ENCODE measurements around the gene CLSTN3.

- TF ChIP-seq, protein P1, sequence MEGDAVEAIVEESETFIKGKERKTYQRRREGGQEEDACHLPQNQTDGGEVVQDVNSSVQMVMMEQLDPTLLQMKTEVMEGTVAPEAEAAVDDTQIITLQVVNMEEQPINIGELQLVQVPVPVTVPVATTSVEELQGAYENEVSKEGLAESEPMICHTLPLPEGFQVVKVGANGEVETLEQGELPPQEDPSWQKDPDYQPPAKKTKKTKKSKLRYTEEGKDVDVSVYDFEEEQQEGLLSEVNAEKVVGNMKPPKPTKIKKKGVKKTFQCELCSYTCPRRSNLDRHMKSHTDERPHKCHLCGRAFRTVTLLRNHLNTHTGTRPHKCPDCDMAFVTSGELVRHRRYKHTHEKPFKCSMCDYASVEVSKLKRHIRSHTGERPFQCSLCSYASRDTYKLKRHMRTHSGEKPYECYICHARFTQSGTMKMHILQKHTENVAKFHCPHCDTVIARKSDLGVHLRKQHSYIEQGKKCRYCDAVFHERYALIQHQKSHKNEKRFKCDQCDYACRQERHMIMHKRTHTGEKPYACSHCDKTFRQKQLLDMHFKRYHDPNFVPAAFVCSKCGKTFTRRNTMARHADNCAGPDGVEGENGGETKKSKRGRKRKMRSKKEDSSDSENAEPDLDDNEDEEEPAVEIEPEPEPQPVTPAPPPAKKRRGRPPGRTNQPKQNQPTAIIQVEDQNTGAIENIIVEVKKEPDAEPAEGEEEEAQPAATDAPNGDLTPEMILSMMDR (conservative IDR thresholded peaks at IDR 0.05; ENCODE audit: low read depth in 2 of 2) = no peak
- no peak for TF ChIP-seq EZH2 (IDR thresholded peaks at IDR 0.05; ENCODE audit: low read depth, unreplicated experiment)
- TF ChIP-seq EZH2phosphoT487 (IDR thresholded peaks at IDR 0.05; ENCODE audit: unreplicated experiment) = no peak
- TF ChIP-seq, protein P2, sequence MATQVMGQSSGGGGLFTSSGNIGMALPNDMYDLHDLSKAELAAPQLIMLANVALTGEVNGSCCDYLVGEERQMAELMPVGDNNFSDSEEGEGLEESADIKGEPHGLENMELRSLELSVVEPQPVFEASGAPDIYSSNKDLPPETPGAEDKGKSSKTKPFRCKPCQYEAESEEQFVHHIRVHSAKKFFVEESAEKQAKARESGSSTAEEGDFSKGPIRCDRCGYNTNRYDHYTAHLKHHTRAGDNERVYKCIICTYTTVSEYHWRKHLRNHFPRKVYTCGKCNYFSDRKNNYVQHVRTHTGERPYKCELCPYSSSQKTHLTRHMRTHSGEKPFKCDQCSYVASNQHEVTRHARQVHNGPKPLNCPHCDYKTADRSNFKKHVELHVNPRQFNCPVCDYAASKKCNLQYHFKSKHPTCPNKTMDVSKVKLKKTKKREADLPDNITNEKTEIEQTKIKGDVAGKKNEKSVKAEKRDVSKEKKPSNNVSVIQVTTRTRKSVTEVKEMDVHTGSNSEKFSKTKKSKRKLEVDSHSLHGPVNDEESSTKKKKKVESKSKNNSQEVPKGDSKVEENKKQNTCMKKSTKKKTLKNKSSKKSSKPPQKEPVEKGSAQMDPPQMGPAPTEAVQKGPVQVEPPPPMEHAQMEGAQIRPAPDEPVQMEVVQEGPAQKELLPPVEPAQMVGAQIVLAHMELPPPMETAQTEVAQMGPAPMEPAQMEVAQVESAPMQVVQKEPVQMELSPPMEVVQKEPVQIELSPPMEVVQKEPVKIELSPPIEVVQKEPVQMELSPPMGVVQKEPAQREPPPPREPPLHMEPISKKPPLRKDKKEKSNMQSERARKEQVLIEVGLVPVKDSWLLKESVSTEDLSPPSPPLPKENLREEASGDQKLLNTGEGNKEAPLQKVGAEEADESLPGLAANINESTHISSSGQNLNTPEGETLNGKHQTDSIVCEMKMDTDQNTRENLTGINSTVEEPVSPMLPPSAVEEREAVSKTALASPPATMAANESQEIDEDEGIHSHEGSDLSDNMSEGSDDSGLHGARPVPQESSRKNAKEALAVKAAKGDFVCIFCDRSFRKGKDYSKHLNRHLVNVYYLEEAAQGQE (IDR thresholded peaks at IDR 0.05; ENCODE audit: unreplicated experiment) = no peak
- no peak for TF ChIP-seq POLR2AphosphoS5 (IDR thresholded peaks at IDR 0.05; ENCODE audit: low read depth)
Measured at GRCh38 chr12:7205091-7205490, 74.9 kb downstream of the CLSTN3 start.
